HepG2 (cell line): ENCODE measurements around the gene FAM163B. TPM values are rescaled to one million over a fixed set of nuclear protein-coding genes. Genes with fewer than 3 reads are reported as not detected.

Experiments
- ATAC-seq: fragments of 200-7000 bp; cut with Tn5 transposase; 3 replicates; pipeline ENCODE4 v1.9.1; 2020; ENCODE audit warnings: mild to moderate bottlenecking, moderate library complexity
- BruUV-seq: library from RNA; stranded (reverse); fragments of 400-500 nt; replicated peaks from 2 replicates; lab custom pipeline; 2021; lab: Mats Ljungman, UMichigan
- CTCF ChIA-PET: fragments of 300-600 bp; formaldehyde crosslinking; extraction: SDS; loops from one replicate; lab custom pipeline; 2021; ENCODE audit warnings: low total read pairs, inconsistent platforms, low intra/inter-chr PET ratio; lab: Yijun Ruan, JAX
- POLR2A ChIA-PET: fragments of 350-600 bp; sonication (Branson Sonifier 250); formaldehyde crosslinking; loops from one replicate; lab custom pipeline; 2020; ENCODE audit warnings: antibody characterized with exemption, inconsistent platforms; lab: Yijun Ruan, JAX
- DNase-seq: peaks from one replicate; pipeline ENCODE4 v3.0.0-alpha.2; 2015; ENCODE audit warnings: low spot score
- FAIRE-seq: peaks from 3 replicates; lab custom pipeline; 2011; peaks lifted over from hg19 to GRCh38; lab: Jason Lieb, UNC
- H2AFZ ChIP-seq: one replicate; pipeline ENCODE4 v1.6.1; 2011; ENCODE audit warnings: low read length, inconsistent platforms
- H3K27ac ChIP-seq: fragments of 300-600 bp; 3 replicates; pipeline ENCODE4 v1.8.0; 2011; ENCODE audit warnings: mixed run types, mild to moderate bottlenecking, mixed read lengths, low read length, inconsistent platforms; ENCODE audit not compliant: insufficient read depth; ENCODE audit errors: extremely low read length
- H3K27me3 ChIP-seq, 2 experiments: fragments of 200-600 bp in 1 of 2; 2 replicates in 1 of 2; 3 replicates in 1 of 2; pipeline versions ENCODE4 v1.6.0 to v1.8.0; 2011; ENCODE audit warnings: low read length in 2 of 2, mild to moderate bottlenecking in 2 of 2, moderate library complexity in 2 of 2, inconsistent platforms in 1 of 2; ENCODE audit not compliant: insufficient read depth in 2 of 2, control insufficient read depth in 1 of 2
- H3K36me3 ChIP-seq, 2 experiments: fragments of 200-600 bp in 1 of 2; replicated peaks in 1 of 2; 2 replicates in 1 of 2; 3 replicates in 1 of 2; pipeline versions ENCODE4 v1.5.1 to v1.8.0; 2011; ENCODE audit warnings: low read length in 2 of 2, inconsistent platforms in 1 of 2; ENCODE audit not compliant: insufficient read depth in 2 of 2, control insufficient read depth in 1 of 2
- H3K4me1 ChIP-seq: 2 replicates; pipeline ENCODE4 v1.5.1; 2012; ENCODE audit warnings: low read length, inconsistent platforms; ENCODE audit not compliant: insufficient read depth
- H3K4me2 ChIP-seq: 2 replicates; pipeline ENCODE4 v1.6.0; 2011; ENCODE audit warnings: low read depth, low read length, inconsistent platforms
- H3K4me3 ChIP-seq, 3 experiments: fragments of 200-600 bp in 1 of 3; sonication (generic), shearing (Covaris generic) in 1 of 3; replicated peaks in 1 of 3; 2 replicates each; pipeline ENCODE4 v1.5.1; 2011 to 2016; ENCODE audit warnings: low read length in 3 of 3, inconsistent platforms in 2 of 3, low read depth in 2 of 3, mild to moderate bottlenecking in 2 of 3, control low read depth in 1 of 3, mixed read lengths in 1 of 3; ENCODE audit not compliant: insufficient read depth in 1 of 3
- H3K79me2 ChIP-seq: one replicate; pipeline ENCODE4 v1.6.1; 2011; ENCODE audit warnings: low read length, inconsistent platforms; ENCODE audit not compliant: insufficient read depth
- H3K9ac ChIP-seq: 2 replicates; pipeline ENCODE4 v1.6.0; 2011; ENCODE audit warnings: mild to moderate bottlenecking, low read depth, low read length, inconsistent platforms; ENCODE audit not compliant: insufficient read depth
- H3K9me3 ChIP-seq: 2 replicates; pipeline ENCODE4 v1.5.1; 2012; ENCODE audit warnings: mild to moderate bottlenecking, low read length
- H4K20me1 ChIP-seq: 2 replicates; pipeline ENCODE4 v1.6.0; 2011; ENCODE audit warnings: inconsistent platforms, mild to moderate bottlenecking, low read length, moderate library complexity; ENCODE audit not compliant: insufficient read depth
- CEBPB ChIP-seq: IDR thresholded peaks from 2 replicates; pipeline ENCODE4 v1.6.1; 2011; ENCODE audit warnings: low read depth, low read length, improper control_type of control experiment, borderline replicate concordance
- EED ChIP-seq: sonication (generic); formaldehyde crosslinking; IDR thresholded peaks from 2 replicates; pipeline ENCODE4 v1.5.0; 2020; ENCODE audit warnings: mild to moderate bottlenecking, missing genetic modification reagents
- KDM2A ChIP-seq: sonication (generic); formaldehyde crosslinking; IDR thresholded peaks from 2 replicates; pipeline ENCODE4 v1.4.0; 2020; ENCODE audit warnings: low read depth, missing genetic modification reagents, borderline replicate concordance
- KDM3A ChIP-seq: IDR thresholded peaks from 2 replicates; pipeline ENCODE4 v1.6.1; 2018; ENCODE audit warnings: low read depth, missing compliant biosample characterization
- NKX3-1 ChIP-seq: sonication (generic); formaldehyde crosslinking; IDR thresholded peaks from 2 replicates; pipeline ENCODE4 v1.5.0; 2020; ENCODE audit warnings: missing genetic modification reagents
- POLR2AphosphoS5 ChIP-seq: IDR thresholded peaks from 2 replicates; pipeline ENCODE4 v1.6.1; 2012; ENCODE audit warnings: low read depth, low read length
- RARA ChIP-seq: IDR thresholded peaks from 2 replicates; pipeline ENCODE4 v1.6.1; 2016; ENCODE audit warnings: missing genetic modification reagents, missing compliant biosample characterization
- SIN3A ChIP-seq: IDR thresholded peaks from 2 replicates; pipeline ENCODE4 v1.6.1; 2011; ENCODE audit warnings: low read depth, mild to moderate bottlenecking, control low read depth, low read length, borderline replicate concordance
- ZNF34 ChIP-seq: sonication (generic); formaldehyde crosslinking; IDR thresholded peaks from 2 replicates; pipeline ENCODE4 v1.4.0; 2020; ENCODE audit warnings: mild to moderate bottlenecking, missing genetic modification reagents, borderline replicate concordance
- ZNF564 ChIP-seq: sonication (generic); formaldehyde crosslinking; IDR thresholded peaks from 2 replicates; pipeline ENCODE4 v1.8.1; 2023; ENCODE audit warnings: mild to moderate bottlenecking, missing genetic modification reagents
- WGBS: methylation state at CpG from one replicate; pipeline ENCODE4 v1.1.6; 2017; ENCODE audit warnings: low lambda C conversion rate; 5-methylcytosine and 5-hydroxymethylcytosine counted together
- in situ Hi-C: cut with HindIII; loops from 2 replicates; pipeline ENCODE4 v1.10.0; 2017; ENCODE audit warnings: low pct_unique_long_range_greater_than_20kb; ENCODE audit not compliant: extremely low pct_ligation_motif_present
- intact Hi-C: fragments of 100-400 bp; cut with micrococcal nuclease; formaldehyde crosslinking; loops from one replicate; pipeline ENCODE4 v1.10.0; 2022; ENCODE audit not compliant: unreplicated experiment
- polyA plus RNA-seq, 8 experiments: library from polyadenylated mRNA; depleted of rRNA in 3 of 8; stranded (reverse) in 7 of 8; unstranded in 1 of 8; fragments of >200 nt; fragmentation: Illumina TruSeq in 4 of 8; extraction: Trizol in 4 of 8; gene quantifications; 2 replicates each; pipeline versions ENCODE4 v1.2.1 to v1.2.3, GENCODE V29; 2011 to 2016; ENCODE audit warnings: low read depth in 4 of 8, missing spikeins in 1 of 8, mixed read lengths in 1 of 8; ENCODE audit not compliant: insufficient read depth in 1 of 8
- total RNA-seq, 5 experiments: library from RNA; depleted of rRNA; stranded (reverse); fragments of >200 nt; fragmentation: Illumina TruSeq; extraction: Trizol; gene quantifications; 2 replicates each; pipeline ENCODE4 v1.2.3, GENCODE V29; 2016; ENCODE audit warnings: low read depth in 1 of 5
- TF ChIP-seq, protein P1 (sequence below): sonication (generic); formaldehyde crosslinking; IDR thresholded peaks from 2 replicates; pipeline ENCODE4 v1.4.0; 2020; ENCODE audit warnings: missing genetic modification reagents, borderline replicate concordance
- TF ChIP-seq, protein P2 (sequence below): sonication (generic); formaldehyde crosslinking; IDR thresholded peaks from 2 replicates; pipeline ENCODE4 v1.9.0; 2021; ENCODE audit warnings: missing genetic modification reagents, mild to moderate bottlenecking, borderline replicate concordance
- TF ChIP-seq, protein P3 (sequence below): sonication (generic); formaldehyde crosslinking; IDR thresholded peaks from 2 replicates; pipeline ENCODE4 v1.9.0; 2021; ENCODE audit warnings: missing genetic modification reagents, borderline replicate concordance

The FAM163B gene
- total and polyA plus RNA-seq, 2 of the 13 experiments (the other 11 are each of a cell fraction or from before 2014, with no cell fraction given): not detected

DNA sequence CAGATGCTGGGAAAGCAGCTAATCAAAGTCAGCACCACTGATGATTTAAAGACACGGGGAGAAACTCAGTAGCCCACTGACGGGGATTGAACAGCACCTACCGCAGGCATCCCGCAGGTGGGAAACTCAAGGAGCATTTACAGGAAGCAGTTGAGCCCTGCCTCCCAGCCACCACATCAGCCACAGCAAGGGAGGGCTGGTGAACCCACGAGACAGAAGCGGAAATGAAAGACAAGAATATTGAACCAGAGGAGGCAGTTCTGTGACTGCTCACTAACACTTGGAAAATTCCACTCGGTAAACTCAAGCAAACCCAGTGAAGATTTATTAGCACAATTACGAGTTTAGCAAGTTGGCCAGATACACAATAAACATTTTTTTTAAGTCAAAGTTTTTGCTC, 10.6 kb upstream of the FAM163B start (continued):
- TF ChIP-seq, protein P1, sequence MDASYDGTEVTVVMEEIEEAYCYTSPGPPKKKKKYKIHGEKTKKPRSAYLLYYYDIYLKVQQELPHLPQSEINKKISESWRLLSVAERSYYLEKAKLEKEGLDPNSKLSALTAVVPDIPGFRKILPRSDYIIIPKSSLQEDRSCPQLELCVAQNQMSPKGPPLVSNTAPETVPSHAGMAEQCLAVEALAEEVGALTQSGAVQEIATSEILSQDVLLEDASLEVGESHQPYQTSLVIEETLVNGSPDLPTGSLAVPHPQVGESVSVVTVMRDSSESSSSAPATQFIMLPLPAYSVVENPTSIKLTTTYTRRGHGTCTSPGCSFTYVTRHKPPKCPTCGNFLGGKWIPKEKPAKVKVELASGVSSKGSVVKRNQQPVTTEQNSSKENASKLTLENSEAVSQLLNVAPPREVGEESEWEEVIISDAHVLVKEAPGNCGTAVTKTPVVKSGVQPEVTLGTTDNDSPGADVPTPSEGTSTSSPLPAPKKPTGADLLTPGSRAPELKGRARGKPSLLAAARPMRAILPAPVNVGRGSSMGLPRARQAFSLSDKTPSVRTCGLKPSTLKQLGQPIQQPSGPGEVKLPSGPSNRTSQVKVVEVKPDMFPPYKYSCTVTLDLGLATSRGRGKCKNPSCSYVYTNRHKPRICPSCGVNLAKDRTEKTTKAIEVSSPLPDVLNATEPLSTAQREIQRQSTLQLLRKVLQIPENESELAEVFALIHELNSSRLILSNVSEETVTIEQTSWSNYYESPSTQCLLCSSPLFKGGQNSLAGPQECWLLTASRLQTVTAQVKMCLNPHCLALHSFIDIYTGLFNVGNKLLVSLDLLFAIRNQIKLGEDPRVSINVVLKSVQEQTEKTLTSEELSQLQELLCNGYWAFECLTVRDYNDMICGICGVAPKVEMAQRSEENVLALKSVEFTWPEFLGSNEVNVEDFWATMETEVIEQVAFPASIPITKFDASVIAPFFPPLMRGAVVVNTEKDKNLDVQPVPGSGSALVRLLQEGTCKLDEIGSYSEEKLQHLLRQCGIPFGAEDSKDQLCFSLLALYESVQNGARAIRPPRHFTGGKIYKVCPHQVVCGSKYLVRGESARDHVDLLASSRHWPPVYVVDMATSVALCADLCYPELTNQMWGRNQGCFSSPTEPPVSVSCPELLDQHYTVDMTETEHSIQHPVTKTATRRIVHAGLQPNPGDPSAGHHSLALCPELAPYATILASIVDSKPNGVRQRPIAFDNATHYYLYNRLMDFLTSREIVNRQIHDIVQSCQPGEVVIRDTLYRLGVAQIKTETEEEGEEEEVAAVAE (CRISPR knock-in tag): no peak
- TF ChIP-seq KDM3A (CRISPR knock-in tag) (no peak), ZNF34 (CRISPR knock-in tag) (no peak), ZNF564 (CRISPR knock-in tag) (no peak), POLR2AphosphoS5 (no peak)
- TF ChIP-seq, protein P2, sequence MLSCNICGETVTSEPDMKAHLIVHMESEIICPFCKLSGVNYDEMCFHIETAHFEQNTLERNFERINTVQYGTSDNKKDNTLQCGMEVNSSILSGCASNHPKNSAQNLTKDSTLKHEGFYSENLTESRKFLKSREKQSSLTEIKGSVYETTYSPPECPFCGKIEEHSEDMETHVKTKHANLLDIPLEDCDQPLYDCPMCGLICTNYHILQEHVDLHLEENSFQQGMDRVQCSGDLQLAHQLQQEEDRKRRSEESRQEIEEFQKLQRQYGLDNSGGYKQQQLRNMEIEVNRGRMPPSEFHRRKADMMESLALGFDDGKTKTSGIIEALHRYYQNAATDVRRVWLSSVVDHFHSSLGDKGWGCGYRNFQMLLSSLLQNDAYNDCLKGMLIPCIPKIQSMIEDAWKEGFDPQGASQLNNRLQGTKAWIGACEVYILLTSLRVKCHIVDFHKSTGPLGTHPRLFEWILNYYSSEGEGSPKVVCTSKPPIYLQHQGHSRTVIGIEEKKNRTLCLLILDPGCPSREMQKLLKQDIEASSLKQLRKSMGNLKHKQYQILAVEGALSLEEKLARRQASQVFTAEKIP (CRISPR knock-in tag): no peak
- TF ChIP-seq, all 625 proteins: peak for 0

DNA sequence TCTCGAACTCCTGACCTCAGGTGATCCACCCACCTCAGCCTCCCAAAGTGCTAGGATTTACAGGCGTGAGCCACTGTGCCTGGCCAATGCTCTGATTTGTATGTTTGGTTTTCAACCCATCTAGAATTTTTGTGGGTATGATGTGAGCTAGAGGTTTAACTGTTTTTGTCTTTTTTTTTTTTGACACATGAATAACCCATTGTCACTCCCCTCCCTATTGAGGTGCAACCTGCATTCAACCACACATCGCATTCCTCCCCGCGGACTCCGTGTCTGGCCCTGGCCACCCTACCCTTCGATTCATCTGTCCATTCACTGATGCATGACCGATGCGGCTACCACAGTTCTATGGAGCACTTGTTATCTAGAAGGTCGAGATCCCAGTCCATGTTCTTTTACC, 9.5 kb upstream of the FAM163B start:
- POLR2A ChIA-PET: no interaction called here
- WGBS: 6% methylated on average over 10 of the region's 10 CpGs
- Histone ChIP-seq H4K20me1 (no peaks in the 10 kb centered on the region), H3K4me1 (no peaks in the 10 kb centered on the region), H3K9me3 (no peaks in the 10 kb centered on the region), H3K79me2 (no peaks in the 10 kb centered on the region), H3K9ac (no peak overlapping the region), H3K27ac (no peak overlapping the region), H3K36me3 (no peaks in the 10 kb centered on the region), H3K4me3 (no peak overlapping the region), H3K27me3 (peaks cover 10 to 67% of the 10 kb centered on the region in 2 experiments), H3K4me2 (no peak overlapping the region), H2AFZ (no peak overlapping the region)
- CTCF ChIA-PET: no interaction called here
- DNase-seq (no peak), ATAC-seq (no peak), FAIRE-seq (no peak)
- in situ Hi-C loops (no loop called here), intact Hi-C loops (no loop called here)
- TF ChIP-seq KDM2A (CRISPR knock-in tag) (no peak), EED (CRISPR knock-in tag) (no peak), CEBPB (no peak), RARA (CRISPR knock-in tag) (no peak), NKX3-1 (CRISPR knock-in tag) (no peak), SIN3A (no peak), POLR2AphosphoS5 (no peak)
- TF ChIP-seq, protein P3, sequence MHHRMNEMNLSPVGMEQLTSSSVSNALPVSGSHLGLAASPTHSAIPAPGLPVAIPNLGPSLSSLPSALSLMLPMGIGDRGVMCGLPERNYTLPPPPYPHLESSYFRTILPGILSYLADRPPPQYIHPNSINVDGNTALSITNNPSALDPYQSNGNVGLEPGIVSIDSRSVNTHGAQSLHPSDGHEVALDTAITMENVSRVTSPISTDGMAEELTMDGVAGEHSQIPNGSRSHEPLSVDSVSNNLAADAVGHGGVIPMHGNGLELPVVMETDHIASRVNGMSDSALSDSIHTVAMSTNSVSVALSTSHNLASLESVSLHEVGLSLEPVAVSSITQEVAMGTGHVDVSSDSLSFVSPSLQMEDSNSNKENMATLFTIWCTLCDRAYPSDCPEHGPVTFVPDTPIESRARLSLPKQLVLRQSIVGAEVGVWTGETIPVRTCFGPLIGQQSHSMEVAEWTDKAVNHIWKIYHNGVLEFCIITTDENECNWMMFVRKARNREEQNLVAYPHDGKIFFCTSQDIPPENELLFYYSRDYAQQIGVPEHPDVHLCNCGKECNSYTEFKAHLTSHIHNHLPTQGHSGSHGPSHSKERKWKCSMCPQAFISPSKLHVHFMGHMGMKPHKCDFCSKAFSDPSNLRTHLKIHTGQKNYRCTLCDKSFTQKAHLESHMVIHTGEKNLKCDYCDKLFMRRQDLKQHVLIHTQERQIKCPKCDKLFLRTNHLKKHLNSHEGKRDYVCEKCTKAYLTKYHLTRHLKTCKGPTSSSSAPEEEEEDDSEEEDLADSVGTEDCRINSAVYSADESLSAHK (CRISPR knock-in tag): no peak
- BruUV-seq: no TSS peak
